Endothelial cell of umbilical vein (primary cell): ENCODE measurements around the gene VTI1A.

Experiments
- CTCF ChIP-seq, 2 donors: IDR thresholded peaks; 1 replicate in 1 of 2; 2 replicates in 1 of 2; pipeline ENCODE4 v1.5.1; 2011; ENCODE audit warnings: low read length in 2 of 2, mild to moderate bottlenecking in 2 of 2, moderate library complexity in 2 of 2, control low read depth in 1 of 2, inconsistent platforms in 1 of 2, low read depth in 1 of 2; ENCODE audit not compliant: insufficient read depth in 1 of 2; ENCODE audit errors: extremely low read depth in 1 of 2
- EZH2 ChIP-seq: IDR thresholded peaks from 2 replicates; pipeline ENCODE4 v1.6.1; 2012; ENCODE audit warnings: borderline replicate concordance, low read depth, mild to moderate bottlenecking, moderate library complexity, low read length, inconsistent platforms; ENCODE audit not compliant: severe bottlenecking
- MAX ChIP-seq: IDR thresholded peaks from 2 replicates; pipeline ENCODE4 v1.6.1; 2011; ENCODE audit not compliant: insufficient read depth, insufficient read length
- MYC ChIP-seq: IDR thresholded peaks from one replicate; pipeline ENCODE4 v1.6.1; 2011; ENCODE audit warnings: mild to moderate bottlenecking, low read depth, low read length
- POLR2A ChIP-seq: IDR thresholded peaks from 2 replicates; pipeline ENCODE4 v1.6.1; 2012; ENCODE audit warnings: low read depth, mild to moderate bottlenecking, control low read depth, low read length
- POLR2AphosphoS5 ChIP-seq: IDR thresholded peaks from 2 replicates; pipeline ENCODE4 v1.6.1; 2012; ENCODE audit warnings: low read depth, mild to moderate bottlenecking, control low read depth, low read length, moderate library complexity; ENCODE audit not compliant: insufficient read depth

GRCh38 chr10:112615269-112615668, 168.3 kb downstream of the VTI1A start:
- TF ChIP-seq CTCF (IDR thresholded peaks at IDR 0.05; ENCODE audit: extremely low read depth in 1 of 2, insufficient read depth in 1 of 2, low read depth in 1 of 2, low read length in 2 of 2), result no peak
- TF ChIP-seq MAX, result no peak
- TF ChIP-seq POLR2AphosphoS5, result no peak
- TF ChIP-seq POLR2A, result no peak
- TF ChIP-seq EZH2, result no peak
- no peak for TF ChIP-seq MYC
